ENCODE measurements around the gene ATG10.

GRCh38 chr5:81950996-81951395, 20.8 kb upstream of the ATG10 start:
- TF ChIP-seq CTCF (IDR thresholded peaks at IDR 0.05) (no peak), POLR2A (IDR thresholded peaks at IDR 0.05) (no peak)

All from uterus (tissue), 2 donors.